HCT116 (cell line): ENCODE results near the gene DDX60. TPM values are rescaled to one million over a fixed set of nuclear protein-coding genes. Genes with fewer than 3 reads are reported as not detected.

ENCODE experiments used
- ATAC-seq: fragments of 200-7000 bp; cut with Tn5 transposase; 2 replicates; pipeline ENCODE4 v1.9.1; 2020; ENCODE audit warnings: mild to moderate bottlenecking, moderate library complexity
- BruUV-seq: library from RNA; stranded (reverse); fragments of 400-500 nt; replicated peaks from 2 replicates; lab custom pipeline; 2021; lab: Mats Ljungman, UMichigan
- CTCF ChIA-PET: fragments of 300-600 bp; sonication (Branson Sonifier 250); formaldehyde crosslinking; loops from one replicate; lab custom pipeline; 2021; ENCODE audit warnings: antibody characterized with exemption; lab: Charles Lee
- POLR2A ChIA-PET: fragments of 300-600, 350-600 bp; sonication (Branson Sonifier 250); formaldehyde crosslinking; loops from one replicate; lab custom pipeline; 2021; ENCODE audit warnings: antibody characterized with exemption; lab: Charles Lee
- RAD21 ChIA-PET, 2 experiments: fragments of 300-600 bp; sonication (Branson Sonifier 250); formaldehyde crosslinking; loops; one replicate each; lab custom pipeline; 2023; ENCODE audit warnings: low total read pairs in 2 of 2; ENCODE audit not compliant: uncharacterized antibody in 2 of 2, unreplicated experiment in 2 of 2, low non-redundant PET in 1 of 2; lab: Charles Lee
- DNase-seq: peaks from one replicate; pipeline ENCODE4 v3.0.0-alpha.2; 2010; ENCODE audit warnings: low read depth, low spot score
- H2AFZ ChIP-seq: fragments of 200-600 bp; shearing (Covaris generic), sonication (generic); 2 replicates; pipeline ENCODE4 v1.6.1; 2017; ENCODE audit warnings: low read depth, mixed run types, mixed read lengths, antibody characterized with exemption, low read length; ENCODE audit not compliant: poor library complexity, severe bottlenecking
- H3K27ac ChIP-seq: 2 replicates; pipeline ENCODE4 v1.5.1; 2012; ENCODE audit warnings: low read depth, low read length
- H3K27me3 ChIP-seq: fragments of 200-600 bp; sonication (generic); 2 replicates; pipeline ENCODE4 v1.6.1; 2016; ENCODE audit warnings: mixed run types, low read length, mixed read lengths; ENCODE audit not compliant: insufficient read depth
- H3K36me3 ChIP-seq, 2 experiments: fragments of 200-500 bp in 1 of 2; fragments of 200-600 bp in 1 of 2; sonication (Bioruptor generic) in 1 of 2; sonication (generic) in 1 of 2; 2 replicates each; pipeline versions ENCODE4 v1.5.1 to v1.6.1; 2014 to 2016; ENCODE audit warnings: low read length in 2 of 2, inconsistent platforms in 1 of 2, mixed read lengths in 1 of 2, mixed run types in 1 of 2; ENCODE audit not compliant: insufficient read depth in 2 of 2, control insufficient read depth in 1 of 2
- H3K4me1 ChIP-seq, 2 experiments: fragments of 200-600 bp in 1 of 2; sonication (generic) in 1 of 2; 2 replicates each; pipeline versions ENCODE4 v1.5.1 to v1.6.1; 2012 to 2017; ENCODE audit warnings: low read length in 2 of 2, inconsistent platforms in 1 of 2, mild to moderate bottlenecking in 1 of 2, mixed read lengths in 1 of 2, mixed run types in 1 of 2, moderate library complexity in 1 of 2; ENCODE audit not compliant: insufficient read depth in 2 of 2, control insufficient read depth in 1 of 2
- H3K4me2 ChIP-seq: fragments of 200-600 bp; sonication (generic); 2 replicates; pipeline ENCODE4 v1.6.1; 2017; ENCODE audit warnings: mixed run types, low read length, mixed read lengths
- H3K4me3 ChIP-seq, 2 experiments: fragments of 200-600 bp in 1 of 2; sonication (generic) in 1 of 2; replicated peaks in 1 of 2; 2 replicates each; pipeline ENCODE4 v1.5.1; 2011 to 2016; ENCODE audit warnings: low read length in 2 of 2, control low read depth in 1 of 2, low read depth in 1 of 2, mild to moderate bottlenecking in 1 of 2, mixed read lengths in 1 of 2, mixed run types in 1 of 2
- H3K79me2 ChIP-seq: fragments of 200-600 bp; sonication (generic); 2 replicates; pipeline ENCODE4 v1.6.1; 2017; ENCODE audit warnings: mild to moderate bottlenecking, mixed run types, low read length, moderate library complexity, mixed read lengths; ENCODE audit not compliant: insufficient read depth
- H3K9ac ChIP-seq: fragments of 200-600 bp; sonication (generic); 2 replicates; pipeline ENCODE4 v1.6.1; 2016; ENCODE audit warnings: low read length, mixed read lengths
- H3K9me2 ChIP-seq: fragments of 200-600 bp; sonication (generic), shearing (Covaris generic); 2 replicates; pipeline ENCODE4 v1.6.1; 2017; ENCODE audit warnings: mixed run types, mild to moderate bottlenecking, moderate library complexity; ENCODE audit not compliant: insufficient read depth
- H3K9me3 ChIP-seq, 2 experiments: fragments of 200-500 bp in 1 of 2; fragments of 200-600 bp in 1 of 2; sonication (Bioruptor generic) in 1 of 2; sonication (generic) in 1 of 2; 2 replicates each; pipeline ENCODE4 v1.6.1; 2014 to 2017; ENCODE audit warnings: low read length in 2 of 2, mixed read lengths in 2 of 2, inconsistent platforms in 1 of 2, low read depth in 1 of 2, mild to moderate bottlenecking in 1 of 2, mixed run types in 1 of 2, moderate library complexity in 1 of 2; ENCODE audit not compliant: control insufficient read depth in 1 of 2, insufficient read depth in 1 of 2
- H4K20me1 ChIP-seq: fragments of 200-600 bp; sonication (generic), shearing (Covaris generic); 2 replicates; pipeline ENCODE4 v1.6.1; 2017; ENCODE audit warnings: mixed run types, mild to moderate bottlenecking, moderate library complexity; ENCODE audit not compliant: insufficient read depth
- ELF1 ChIP-seq: IDR thresholded peaks from 2 replicates; pipeline ENCODE4 v1.6.1; 2012; ENCODE audit warnings: low read depth, borderline replicate concordance
- EZH2 ChIP-seq: fragments of 200-600 bp; sonication (generic); IDR thresholded peaks from 2 replicates; pipeline ENCODE4 v1.6.1; 2017; ENCODE audit warnings: antibody characterized with exemption, mixed run types
- JUND ChIP-seq: IDR thresholded peaks from 2 replicates; pipeline ENCODE4 v1.6.1; 2012
- POLR2AphosphoS5 ChIP-seq: IDR thresholded peaks from 2 replicates; pipeline ENCODE4 v1.6.1; 2011; ENCODE audit warnings: mild to moderate bottlenecking, low read depth, low read length, moderate library complexity
- RAD21 ChIP-seq: IDR thresholded peaks from 2 replicates; pipeline ENCODE4 v1.6.1; 2012; ENCODE audit warnings: low read depth, mild to moderate bottlenecking
- SIN3A ChIP-seq: IDR thresholded peaks from 2 replicates; pipeline ENCODE4 v1.6.1; 2012; ENCODE audit warnings: low read depth
- YY1 ChIP-seq: IDR thresholded peaks from 2 replicates; pipeline ENCODE4 v1.6.1; 2011; ENCODE audit warnings: low read length, low read depth, moderate library complexity, mild to moderate bottlenecking; ENCODE audit not compliant: insufficient replicate concordance; ENCODE audit errors: extremely low read depth
- intact Hi-C: fragments of 100-400 bp; cut with micrococcal nuclease; formaldehyde crosslinking; loops from 2 replicates; pipeline ENCODE4 v1.10.0; 2022
- total RNA-seq: library from RNA; stranded (reverse); gene quantifications from one replicate; pipeline ENCODE4 v1.2.1, GENCODE V29; 2021; ENCODE audit not compliant: unreplicated experiment
- TF ChIP-seq, protein P1 (sequence below): IDR thresholded peaks from 2 replicates; pipeline ENCODE4 v1.6.1; 2012; ENCODE audit warnings: low read depth
- TF ChIP-seq, protein P2 (sequence below): IDR thresholded peaks from 2 replicates; pipeline ENCODE4 v1.6.1; 2012

DDX60 gene
- total RNA-seq, 1 experiment from 2014 or later: 6.5 TPM

DNA sequence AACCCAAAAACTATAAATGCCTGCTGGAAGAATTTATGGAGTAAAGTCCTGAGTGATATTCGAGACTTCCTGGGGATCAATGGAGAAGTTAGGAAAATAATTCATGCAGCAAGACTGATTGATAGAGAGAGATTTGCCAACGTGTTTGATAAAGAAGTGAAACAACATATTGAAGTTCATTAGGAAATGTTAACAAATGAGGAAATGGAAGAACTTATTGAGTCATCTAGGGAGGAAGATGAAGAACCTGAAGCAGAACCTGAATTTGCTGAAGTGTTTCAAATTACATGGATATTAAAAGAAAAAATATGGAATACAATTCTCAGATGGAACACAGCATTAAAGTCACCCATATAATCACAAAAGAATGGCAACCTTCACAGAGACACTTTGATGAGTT is 39.0 kb downstream of the DDX60 start:
- BruUV-seq: no TSS peak
- H3K9ac ChIP-seq: no peak overlapping the region
- no peaks in the 10 kb centered on the region for H3K9me2 ChIP-seq
- no peaks in the 10 kb centered on the region for H3K79me2 ChIP-seq
- intact Hi-C loops: no loop called here
- H3K4me1 ChIP-seq: no peaks in the 10 kb centered on the region
- no peaks in the 10 kb centered on the region for H3K9me3 ChIP-seq
- no peaks in the 10 kb centered on the region for H3K36me3 ChIP-seq
- CTCF ChIA-PET: no interaction called here
- RAD21 ChIA-PET: no interaction called here
- no peak overlapping the region for H3K4me2 ChIP-seq
- ATAC-seq (no peak), DNase-seq (no peak)
- no peak overlapping the region for H2AFZ ChIP-seq
- TF ChIP-seq RAD21 (no peak), ELF1 (no peak), POLR2AphosphoS5 (no peak), EZH2 (no peak), JUND (no peak), SIN3A (no peak), YY1 (no peak)
- TF ChIP-seq, protein P1, sequence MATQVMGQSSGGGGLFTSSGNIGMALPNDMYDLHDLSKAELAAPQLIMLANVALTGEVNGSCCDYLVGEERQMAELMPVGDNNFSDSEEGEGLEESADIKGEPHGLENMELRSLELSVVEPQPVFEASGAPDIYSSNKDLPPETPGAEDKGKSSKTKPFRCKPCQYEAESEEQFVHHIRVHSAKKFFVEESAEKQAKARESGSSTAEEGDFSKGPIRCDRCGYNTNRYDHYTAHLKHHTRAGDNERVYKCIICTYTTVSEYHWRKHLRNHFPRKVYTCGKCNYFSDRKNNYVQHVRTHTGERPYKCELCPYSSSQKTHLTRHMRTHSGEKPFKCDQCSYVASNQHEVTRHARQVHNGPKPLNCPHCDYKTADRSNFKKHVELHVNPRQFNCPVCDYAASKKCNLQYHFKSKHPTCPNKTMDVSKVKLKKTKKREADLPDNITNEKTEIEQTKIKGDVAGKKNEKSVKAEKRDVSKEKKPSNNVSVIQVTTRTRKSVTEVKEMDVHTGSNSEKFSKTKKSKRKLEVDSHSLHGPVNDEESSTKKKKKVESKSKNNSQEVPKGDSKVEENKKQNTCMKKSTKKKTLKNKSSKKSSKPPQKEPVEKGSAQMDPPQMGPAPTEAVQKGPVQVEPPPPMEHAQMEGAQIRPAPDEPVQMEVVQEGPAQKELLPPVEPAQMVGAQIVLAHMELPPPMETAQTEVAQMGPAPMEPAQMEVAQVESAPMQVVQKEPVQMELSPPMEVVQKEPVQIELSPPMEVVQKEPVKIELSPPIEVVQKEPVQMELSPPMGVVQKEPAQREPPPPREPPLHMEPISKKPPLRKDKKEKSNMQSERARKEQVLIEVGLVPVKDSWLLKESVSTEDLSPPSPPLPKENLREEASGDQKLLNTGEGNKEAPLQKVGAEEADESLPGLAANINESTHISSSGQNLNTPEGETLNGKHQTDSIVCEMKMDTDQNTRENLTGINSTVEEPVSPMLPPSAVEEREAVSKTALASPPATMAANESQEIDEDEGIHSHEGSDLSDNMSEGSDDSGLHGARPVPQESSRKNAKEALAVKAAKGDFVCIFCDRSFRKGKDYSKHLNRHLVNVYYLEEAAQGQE: no peak
- TF ChIP-seq, protein P2, sequence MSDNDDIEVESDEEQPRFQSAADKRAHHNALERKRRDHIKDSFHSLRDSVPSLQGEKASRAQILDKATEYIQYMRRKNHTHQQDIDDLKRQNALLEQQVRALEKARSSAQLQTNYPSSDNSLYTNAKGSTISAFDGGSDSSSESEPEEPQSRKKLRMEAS: no peak
- H3K4me3 ChIP-seq: no peak overlapping the region
- POLR2A ChIA-PET: no interaction called here
- no peak overlapping the region for H3K27ac ChIP-seq
- no peaks in the 10 kb centered on the region for H3K27me3 ChIP-seq
- no peaks in the 10 kb centered on the region for H4K20me1 ChIP-seq
